WTC11 (cell line): ENCODE measurements around the gene WARS2.

Source experiments
- AFF4 ChIP-seq: sonication (generic); formaldehyde crosslinking; IDR thresholded peaks from 2 replicates; pipeline ENCODE4 v1.8.1; 2023; ENCODE audit warnings: mild to moderate bottlenecking, missing genetic modification reagents, borderline replicate concordance
- ATF3 ChIP-seq: sonication (generic); formaldehyde crosslinking; conservative IDR thresholded peaks from 2 replicates; pipeline ENCODE4 v1.8.1; 2022; ENCODE audit warnings: mild to moderate bottlenecking, missing genetic modification reagents
- CTCF ChIP-seq: fragments of 200-600 bp; IDR thresholded peaks from 2 replicates; pipeline ENCODE4 v1.8.0; 2022; ENCODE audit warnings: antibody characterized with exemption
- ETV6 ChIP-seq: sonication (generic); formaldehyde crosslinking; IDR thresholded peaks from 2 replicates; pipeline ENCODE4 v1.8.1; 2022; ENCODE audit warnings: mild to moderate bottlenecking, missing genetic modification reagents
- JUN ChIP-seq: sonication (generic); formaldehyde crosslinking; IDR thresholded peaks from 2 replicates; pipeline ENCODE4 v1.8.0; 2023; ENCODE audit warnings: mild to moderate bottlenecking, missing genetic modification reagents
- NR2C2 ChIP-seq: sonication (generic); formaldehyde crosslinking; IDR thresholded peaks from 2 replicates; pipeline ENCODE4 v1.8.0; 2022; ENCODE audit warnings: mild to moderate bottlenecking, missing genetic modification reagents
- NR3C1 ChIP-seq: sonication (generic); formaldehyde crosslinking; conservative IDR thresholded peaks from 2 replicates; pipeline ENCODE4 v1.8.1; 2023; ENCODE audit warnings: low read depth, mild to moderate bottlenecking, missing genetic modification reagents
- OVOL2 ChIP-seq: fragments of 250-450 bp; sonication (Bioruptor Pico); IDR thresholded peaks from 2 replicates; pipeline ENCODE4 v1.9.0; 2021; ENCODE audit warnings: mild to moderate bottlenecking, borderline replicate concordance
- SP1 ChIP-seq: sonication (generic); formaldehyde crosslinking; conservative IDR thresholded peaks from 2 replicates; pipeline ENCODE4 v1.8.1; 2022; ENCODE audit warnings: missing genetic modification reagents
- TCF7 ChIP-seq: sonication (generic); formaldehyde crosslinking; IDR thresholded peaks from 2 replicates; pipeline ENCODE4 v1.8.0; 2022; ENCODE audit warnings: mild to moderate bottlenecking, low read depth, missing genetic modification reagents, moderate library complexity
- ZNF317 ChIP-seq: sonication (generic); formaldehyde crosslinking; IDR thresholded peaks from 2 replicates; pipeline ENCODE4 v1.8.1; 2023; ENCODE audit warnings: low read depth, mild to moderate bottlenecking, moderate library complexity, missing genetic modification reagents, borderline replicate concordance
- ZNF423 ChIP-seq: fragments of 250-450 bp; sonication (Bioruptor Pico); IDR thresholded peaks from 2 replicates; pipeline ENCODE4 v2.1.2; 2022; ENCODE audit warnings: mild to moderate bottlenecking, moderate library complexity
- TF ChIP-seq, protein P1 (sequence below): sonication (generic); formaldehyde crosslinking; IDR thresholded peaks from 2 replicates; pipeline ENCODE4 v1.8.1; 2023; ENCODE audit warnings: mild to moderate bottlenecking, missing genetic modification reagents, moderate library complexity

GRCh38 chr1:119027759-119028158 lies 112.7 kb downstream of the WARS2 start:
- TF ChIP-seq ZNF317 (CRISPR knock-in tag) = no peak
- no peak for TF ChIP-seq NR3C1 (CRISPR knock-in tag)
- no peak for TF ChIP-seq ZNF423 (CRISPR knock-in tag)
- no peak for TF ChIP-seq CTCF
- no peak for TF ChIP-seq JUN (CRISPR knock-in tag)
- TF ChIP-seq TCF7 (CRISPR knock-in tag) = no peak
- no peak for TF ChIP-seq ATF3 (CRISPR knock-in tag)
- no peak for TF ChIP-seq ETV6 (CRISPR knock-in tag)
- TF ChIP-seq SP1 (CRISPR knock-in tag) = no peak
- TF ChIP-seq OVOL2 (CRISPR knock-in tag) = no peak
- TF ChIP-seq, protein P1, sequence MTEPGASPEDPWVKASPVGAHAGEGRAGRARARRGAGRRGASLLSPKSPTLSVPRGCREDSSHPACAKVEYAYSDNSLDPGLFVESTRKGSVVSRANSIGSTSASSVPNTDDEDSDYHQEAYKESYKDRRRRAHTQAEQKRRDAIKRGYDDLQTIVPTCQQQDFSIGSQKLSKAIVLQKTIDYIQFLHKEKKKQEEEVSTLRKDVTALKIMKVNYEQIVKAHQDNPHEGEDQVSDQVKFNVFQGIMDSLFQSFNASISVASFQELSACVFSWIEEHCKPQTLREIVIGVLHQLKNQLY = no peak
- no peak for TF ChIP-seq AFF4 (CRISPR knock-in tag)
- TF ChIP-seq NR2C2 (CRISPR knock-in tag) = no peak
